GM13977 (cell line): ENCODE results near the gene SLC25A26.

Experiments
- DNase-seq: peaks from one replicate; pipeline ENCODE4 v3.0.0; 2012; ENCODE audit warnings: low spot score
- CTCF ChIP-seq: IDR thresholded peaks from 2 replicates; pipeline ENCODE4 v1.5.1; 2012; ENCODE audit warnings: mild to moderate bottlenecking, control low read depth; ENCODE audit not compliant: insufficient read depth; ENCODE audit errors: extremely low read depth, missing control alignments
- in situ Hi-C: fragments of 300-500 bp; cut with MboI; formaldehyde crosslinking; loops from one replicate; pipeline ENCODE4 v1.12.0; 2022; ENCODE audit warnings: low sequenced_read_pairs, low pct_unique_long_range_greater_than_20kb, mixed read lengths, inconsistent platforms; ENCODE audit not compliant: unreplicated experiment

The SLC25A26 gene

GRCh38 chr3:66406831-66407610, 186.2 kb downstream of the SLC25A26 start:
- DNase-seq, result no peak
- in situ Hi-C loops, result loop anchor here (25.0 kb wide), 1 partner anchor 405 kb away; no protein-coding TSS in a partner anchor
- TF ChIP-seq CTCF, result no peak

- TF ChIP-seq CTCF, result peak; percentile 95
- in situ Hi-C loops, result loop anchor here (25.0 kb wide), 1 partner anchor 405 kb away; no protein-coding TSS in a partner anchor
- DNase-seq, result peak; percentile 90
These were observed 186.9 kb downstream of the SLC25A26 start for GRCh38 chr3:66407611-66408218.

- no peak for TF ChIP-seq CTCF
- no peak for DNase-seq
- in situ Hi-C loops, result loop anchor here (25.0 kb wide), 1 partner anchor 402 kb away; no protein-coding TSS in a partner anchor
These were observed 189.3 kb downstream of the SLC25A26 start for GRCh38 chr3:66409771-66410754.

GRCh38 chr3:66410976-66411375, 190.2 kb downstream of the SLC25A26 start:
- TF ChIP-seq CTCF, result no peak
- DNase-seq, result no peak
- in situ Hi-C loops, result loop anchor here (25.0 kb wide), 1 partner anchor 401 kb away; no protein-coding TSS in a partner anchor

GRCh38 chr3:66411474-66411873, 190.7 kb downstream of the SLC25A26 start:
- no peak for DNase-seq
- in situ Hi-C loops, result loop anchor here (25.0 kb wide), 1 partner anchor 401 kb away; no protein-coding TSS in a partner anchor
- no peak for TF ChIP-seq CTCF
